Hepatocyte (in vitro differentiated cells): ENCODE data around the gene MAN1C1. TPM values are rescaled to one million over a fixed set of nuclear protein-coding genes. Genes with fewer than 3 reads are reported as not detected.

Experiments used
- DNase-seq: peaks from one replicate; pipeline ENCODE4 v3.0.0-alpha.2; 2016; ENCODE audit warnings: low spot score
- H2AFZ ChIP-seq: fragments of 200-600 bp; sonication (generic); 2 replicates; pipeline ENCODE4 v1.6.0; 2016; ENCODE audit warnings: antibody characterized with exemption, mild to moderate bottlenecking
- H3K27ac ChIP-seq: fragments of 200-600 bp; sonication (generic); 2 replicates; pipeline ENCODE4 v1.5.1; 2016; ENCODE audit warnings: mild to moderate bottlenecking
- H3K27me3 ChIP-seq: fragments of 200-600 bp; sonication (generic); 2 replicates; pipeline ENCODE4 v1.6.1; 2016
- H3K36me3 ChIP-seq: fragments of 200-600 bp; sonication (generic); replicated peaks from 2 replicates; pipeline ENCODE4 v1.5.1; 2016; ENCODE audit warnings: low read depth; ENCODE audit not compliant: insufficient read depth
- H3K4me1 ChIP-seq: fragments of 200-600 bp; sonication (generic); 2 replicates; pipeline ENCODE4 v1.5.1; 2016; ENCODE audit warnings: mild to moderate bottlenecking, moderate library complexity; ENCODE audit not compliant: insufficient read depth
- H3K4me2 ChIP-seq: fragments of 200-600 bp; sonication (generic); 2 replicates; pipeline ENCODE4 v1.6.0; 2016
- H3K4me3 ChIP-seq: fragments of 200-600 bp; sonication (generic); 2 replicates; pipeline ENCODE4 v1.5.1; 2016; ENCODE audit warnings: mild to moderate bottlenecking
- H3K79me2 ChIP-seq: fragments of 200-600 bp; sonication (generic); 2 replicates; pipeline ENCODE4 v1.6.0; 2017; ENCODE audit warnings: mild to moderate bottlenecking
- H3K9me2 ChIP-seq: fragments of 200-600 bp; sonication (generic); replicated peaks from 2 replicates; pipeline ENCODE4 v1.6.0; 2017; ENCODE audit warnings: mild to moderate bottlenecking; ENCODE audit not compliant: insufficient read depth
- H3K9me3 ChIP-seq: fragments of 200-600 bp; sonication (generic); 2 replicates; pipeline ENCODE4 v1.5.1; 2016; ENCODE audit warnings: low read depth, mild to moderate bottlenecking
- H4K20me1 ChIP-seq: fragments of 200-600 bp; sonication (generic); 2 replicates; pipeline ENCODE4 v1.6.0; 2016; ENCODE audit warnings: mild to moderate bottlenecking; ENCODE audit not compliant: insufficient read depth, poor library complexity, severe bottlenecking
- CTCF ChIP-seq: fragments of 200-600 bp; sonication (generic); IDR thresholded peaks from 2 replicates; pipeline ENCODE4 v1.5.1; 2016; ENCODE audit warnings: antibody characterized with exemption, mild to moderate bottlenecking; ENCODE audit not compliant: poor library complexity
- EZH2 ChIP-seq: fragments of 200-600 bp; sonication (generic); IDR thresholded peaks from 2 replicates; pipeline ENCODE4 v1.6.1; 2016; ENCODE audit warnings: antibody characterized with exemption, mild to moderate bottlenecking, borderline replicate concordance
- EZH2phosphoT487 ChIP-seq: fragments of 200-600 bp; sonication (generic); IDR thresholded peaks from one replicate; pipeline ENCODE4 v1.6.1; 2018; ENCODE audit warnings: antibody characterized with exemption, mild to moderate bottlenecking, low read depth, moderate library complexity; ENCODE audit not compliant: unreplicated experiment, severe bottlenecking
- WGBS: methylation state at CpG from one replicate; pipeline ENCODE4 v1.1.6; 2016; ENCODE audit warnings: low lambda C conversion rate; ENCODE audit errors: missing lambda C conversion rate; 5-methylcytosine and 5-hydroxymethylcytosine counted together
- polyA plus RNA-seq: library from polyadenylated mRNA; unstranded; fragments of >200 nt; fragmentation: Nextera tagmentation; extraction: Ambion mirVana; gene quantifications from 2 replicates; pipeline ENCODE4 v1.2.1, GENCODE V29; 2016
- total RNA-seq: library from RNA; depleted of rRNA; stranded (reverse); fragments of >200 nt; gene quantifications from 2 replicates; pipeline ENCODE4 v1.2.3, GENCODE V29; 2014

Gene MAN1C1
- total and polyA plus RNA-seq, 2 experiments from 2014 or later = 20.6 to 29.3 TPM

- no peaks in the 10 kb centered on the region for H4K20me1 ChIP-seq
- H3K36me3 ChIP-seq = no peaks in the 10 kb centered on the region
- H3K4me3 ChIP-seq = no peak overlapping the region
- no peaks in the 10 kb centered on the region for H3K79me2 ChIP-seq
- H3K9me2 ChIP-seq = no peaks in the 10 kb centered on the region
- H3K4me2 ChIP-seq = no peak overlapping the region
- peaks cover 16% of the 10 kb centered on the region for H3K4me1 ChIP-seq
- no peak for TF ChIP-seq EZH2
- TF ChIP-seq EZH2phosphoT487 = no peak
- TF ChIP-seq CTCF = no peak
- no peaks in the 10 kb centered on the region for H3K9me3 ChIP-seq
- H2AFZ ChIP-seq = no peak overlapping the region
- no peaks in the 10 kb centered on the region for H3K27me3 ChIP-seq
- WGBS = 90% methylated on average over 21 of the region's 21 CpGs
- H3K27ac ChIP-seq = no peak overlapping the region
- no peak for DNase-seq
Observed at GRCh38 chr1:25577134-25577920, 39.3 kb upstream of the MAN1C1 start.

- DNase-seq = no peak
- peaks cover under 1% of the 10 kb centered on the region for H3K4me1 ChIP-seq
- no peak overlapping the region for H3K4me3 ChIP-seq
- no peak overlapping the region for H3K27ac ChIP-seq
- H4K20me1 ChIP-seq = no peaks in the 10 kb centered on the region
- H2AFZ ChIP-seq = no peak overlapping the region
- WGBS = 78% methylated on average over 19 of the region's 19 CpGs
- TF ChIP-seq EZH2phosphoT487 = no peak
- TF ChIP-seq EZH2 = no peak
- TF ChIP-seq CTCF = no peak
- no peak overlapping the region for H3K4me2 ChIP-seq
- H3K9me2 ChIP-seq = no peaks in the 10 kb centered on the region
- no peaks in the 10 kb centered on the region for H3K27me3 ChIP-seq
- no peaks in the 10 kb centered on the region for H3K9me3 ChIP-seq
- H3K79me2 ChIP-seq = no peaks in the 10 kb centered on the region
- no peaks in the 10 kb centered on the region for H3K36me3 ChIP-seq
Observed at GRCh38 chr1:25579292-25580252, 37.0 kb upstream of the MAN1C1 start.

GRCh38 chr1:25580927-25581326 lies 35.7 kb upstream of the MAN1C1 start:
- Histone ChIP-seq H3K79me2 (no peaks in the 10 kb centered on the region), H3K4me3 (no peak overlapping the region), H3K36me3 (no peaks in the 10 kb centered on the region), H3K27me3 (no peaks in the 10 kb centered on the region), H3K9me2 (no peaks in the 10 kb centered on the region), H3K27ac (no peak overlapping the region), H2AFZ (no peak overlapping the region), H3K9me3 (no peaks in the 10 kb centered on the region), H3K4me1 (no peaks in the 10 kb centered on the region), H4K20me1 (no peaks in the 10 kb centered on the region), H3K4me2 (no peak overlapping the region)
- TF ChIP-seq EZH2phosphoT487 = no peak
- no peak for TF ChIP-seq CTCF
- TF ChIP-seq EZH2 = no peak
- 75% methylated on average over 6 of the region's 6 CpGs for WGBS
- DNase-seq = no peak
